HG03045 (cell line): Measurements from ENCODE around the gene ASCC3.

Experiments used
- ATAC-seq: cut with Tn5 transposase; IDR thresholded peaks from one replicate; pipeline ENCODE4 v1.9.1; 2021; ENCODE audit warnings: mild to moderate bottlenecking, moderate library complexity; ENCODE audit not compliant: unreplicated experiment

The ASCC3 gene

GRCh38 chr6:100467129-100468015, 413.8 kb downstream of the ASCC3 start:
- ATAC-seq = no peak

GRCh38 chr6:100466410-100467128, 414.6 kb downstream of the ASCC3 start:
- no peak for ATAC-seq

- no peak for ATAC-seq
These were observed 415.3 kb downstream of the ASCC3 start for GRCh38 chr6:100465701-100466409.

GRCh38 chr6:100464903-100465700, 416.0 kb downstream of the ASCC3 start, which contains the start of gene SIM1:
SIM1 (minus strand) TSS chr6:100464921; CDS start chr6:100463468, 1,453 bp downstream.
- ATAC-seq = no peak

- no peak for ATAC-seq
These were observed 416.8 kb downstream of the ASCC3 start for GRCh38 chr6:100464162-100464851.

- ATAC-seq = no peak
These were observed 417.4 kb downstream of the ASCC3 start for GRCh38 chr6:100463630-100464161.

GRCh38 chr6:100462706-100463629, 418.2 kb downstream of the ASCC3 start:
- no peak for ATAC-seq

- ATAC-seq = no peak
These were observed 419.0 kb downstream of the ASCC3 start for GRCh38 chr6:100461917-100462705.

- ATAC-seq = no peak
These were observed 419.7 kb downstream of the ASCC3 start for GRCh38 chr6:100461278-100461916.

GRCh38 chr6:100460650-100461204, 420.4 kb downstream of the ASCC3 start:
- ATAC-seq = no peak

- no peak for ATAC-seq
These were observed 421.4 kb downstream of the ASCC3 start for GRCh38 chr6:100459592-100460184.

- ATAC-seq = no peak
These were observed 422.1 kb downstream of the ASCC3 start for GRCh38 chr6:100458841-100459591.
